NCI-H1417 (cell line): Measurements from ENCODE around the gene DEUP1.
"Not testable (repeated sequence)": the region's sequence is repeated elsewhere in the genome, so short reads cannot be mapped to it uniquely, and the experiment has no call there.

ENCODE experiments used
- DNase-seq, 3 experiments: peaks; one replicate each; lab custom pipeline; 2025; lab: John Stamatoyannopoulos, UW

Gene DEUP1, protein sequence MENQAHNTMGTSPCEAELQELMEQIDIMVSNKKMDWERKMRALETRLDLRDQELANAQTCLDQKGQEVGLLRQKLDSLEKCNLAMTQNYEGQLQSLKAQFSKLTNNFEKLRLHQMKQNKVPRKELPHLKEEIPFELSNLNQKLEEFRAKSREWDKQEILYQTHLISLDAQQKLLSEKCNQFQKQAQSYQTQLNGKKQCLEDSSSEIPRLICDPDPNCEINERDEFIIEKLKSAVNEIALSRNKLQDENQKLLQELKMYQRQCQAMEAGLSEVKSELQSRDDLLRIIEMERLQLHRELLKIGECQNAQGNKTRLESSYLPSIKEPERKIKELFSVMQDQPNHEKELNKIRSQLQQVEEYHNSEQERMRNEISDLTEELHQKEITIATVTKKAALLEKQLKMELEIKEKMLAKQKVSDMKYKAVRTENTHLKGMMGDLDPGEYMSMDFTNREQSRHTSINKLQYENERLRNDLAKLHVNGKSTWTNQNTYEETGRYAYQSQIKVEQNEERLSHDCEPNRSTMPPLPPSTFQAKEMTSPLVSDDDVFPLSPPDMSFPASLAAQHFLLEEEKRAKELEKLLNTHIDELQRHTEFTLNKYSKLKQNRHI

DNA sequence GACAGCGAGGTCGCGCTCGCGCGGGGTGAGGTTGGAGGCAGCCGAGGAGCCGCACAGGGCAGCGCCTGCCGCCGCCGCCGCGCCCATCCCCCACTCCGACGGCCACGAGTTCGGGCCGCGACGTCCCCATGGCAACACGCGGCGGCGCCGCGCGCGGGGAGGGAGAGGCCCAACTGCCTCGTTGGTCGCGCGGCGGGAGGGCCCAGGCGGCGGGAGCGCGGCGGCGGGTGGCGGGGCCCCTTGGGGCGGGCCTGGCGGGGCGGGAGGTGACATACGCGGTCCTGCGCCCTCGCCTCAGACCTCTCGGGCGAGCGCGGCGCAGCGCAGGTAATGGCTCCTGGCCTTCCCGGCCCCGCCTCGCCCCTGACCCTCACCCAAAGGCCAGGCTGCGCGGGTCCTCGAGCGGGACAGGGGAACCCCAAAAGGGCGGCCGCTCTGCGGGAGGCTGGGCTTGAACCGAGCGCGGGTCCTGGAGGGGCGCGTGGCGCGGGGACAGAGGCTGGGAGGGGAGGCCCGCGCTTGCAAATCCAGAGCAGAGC, at the start of gene DEUP1:
TSS of gene DEUP1 (plus strand) at position 297 of the 539 bp plus-strand sequence. CDS start 1,518 bp downstream, outside the sequence.
- DNase-seq, result peak; percentile 59 to 92 (median 92)

DNA sequence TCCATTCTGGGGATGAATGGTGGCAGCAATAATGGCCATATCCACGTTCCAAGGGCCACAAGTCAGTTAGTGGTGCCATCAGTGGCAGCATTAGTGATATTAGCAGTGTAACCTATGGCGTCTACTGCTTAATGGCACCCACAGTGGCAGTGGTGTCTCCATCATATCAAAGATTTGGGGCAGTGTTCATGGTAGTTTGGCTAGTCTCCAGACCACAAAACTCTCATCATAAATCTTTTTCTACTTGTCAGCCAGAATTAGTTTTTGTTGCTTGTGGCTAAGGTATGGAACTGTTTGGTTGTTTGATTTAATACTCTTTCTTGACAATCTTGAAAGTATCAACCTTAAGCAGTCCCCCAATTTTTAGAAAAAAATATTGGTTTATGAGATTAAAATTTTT, 45.1 kb upstream of the DEUP1 start:
- peak in 1 of 3 experiments; percentile 28 for DNase-seq

DNA sequence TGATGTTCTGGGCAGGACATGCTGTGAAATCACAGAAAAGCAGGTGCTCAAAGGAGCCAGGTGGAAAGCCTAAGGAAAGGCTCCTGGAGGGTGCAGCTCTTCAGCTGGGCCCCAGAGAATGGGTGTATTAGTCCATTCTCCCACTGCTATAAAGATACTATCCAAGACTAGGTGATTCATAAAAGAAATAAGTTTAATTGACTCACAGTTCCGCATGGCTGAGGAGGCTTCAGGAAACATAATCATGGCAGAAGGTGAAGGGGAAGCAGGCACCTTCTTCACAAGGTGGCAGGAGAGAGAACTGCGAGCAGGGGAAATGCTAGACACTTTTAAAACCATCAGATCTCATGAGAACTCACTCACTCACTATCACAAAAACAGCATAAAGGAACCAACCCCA, 43.1 kb upstream of the DEUP1 start:
- peak in 1 of 3 experiments; percentile 62 for DNase-seq

DNA sequence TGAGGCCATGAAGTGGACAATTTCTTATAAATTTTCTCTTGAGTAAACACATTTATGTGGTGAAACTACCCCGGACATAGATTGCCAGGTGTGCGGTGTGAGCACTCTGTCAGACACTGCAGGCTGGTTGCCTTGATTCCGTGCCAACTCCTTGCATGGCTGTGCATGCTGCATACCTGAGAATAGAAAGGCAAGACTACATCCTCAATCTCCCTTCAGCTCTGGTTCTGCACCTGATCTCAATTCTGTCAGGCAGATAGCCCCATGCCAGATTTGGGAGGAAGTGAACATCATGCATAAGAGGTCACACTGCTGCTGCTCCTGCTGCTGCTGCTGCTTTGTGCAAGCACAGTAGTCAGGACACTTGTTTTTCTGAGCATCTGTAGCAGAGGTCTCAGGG, 42.5 kb upstream of the DEUP1 start:
- DNase-seq, result peak; percentile 47 to 93 (median 81)

DNA sequence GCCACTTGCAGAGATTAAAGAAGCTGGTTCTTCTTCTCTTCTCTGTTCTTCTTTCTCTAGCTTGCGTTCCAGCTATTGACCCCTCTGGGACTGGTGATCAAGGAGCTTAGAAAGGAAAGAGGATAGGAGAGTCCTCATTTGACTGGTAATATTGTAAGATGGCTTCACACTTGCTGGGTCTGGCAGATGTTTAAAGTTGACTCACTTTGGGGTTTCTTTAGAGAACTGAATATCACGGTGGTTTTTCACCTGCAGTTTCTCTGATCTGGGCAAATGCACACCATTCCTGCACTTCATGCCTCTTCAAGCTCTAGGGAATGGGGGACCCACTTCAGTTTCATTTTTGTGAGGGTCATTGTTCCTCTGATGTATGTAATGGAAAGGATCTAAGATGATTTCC, 41.8 kb upstream of the DEUP1 start:
- DNase-seq, result no peak

DNA sequence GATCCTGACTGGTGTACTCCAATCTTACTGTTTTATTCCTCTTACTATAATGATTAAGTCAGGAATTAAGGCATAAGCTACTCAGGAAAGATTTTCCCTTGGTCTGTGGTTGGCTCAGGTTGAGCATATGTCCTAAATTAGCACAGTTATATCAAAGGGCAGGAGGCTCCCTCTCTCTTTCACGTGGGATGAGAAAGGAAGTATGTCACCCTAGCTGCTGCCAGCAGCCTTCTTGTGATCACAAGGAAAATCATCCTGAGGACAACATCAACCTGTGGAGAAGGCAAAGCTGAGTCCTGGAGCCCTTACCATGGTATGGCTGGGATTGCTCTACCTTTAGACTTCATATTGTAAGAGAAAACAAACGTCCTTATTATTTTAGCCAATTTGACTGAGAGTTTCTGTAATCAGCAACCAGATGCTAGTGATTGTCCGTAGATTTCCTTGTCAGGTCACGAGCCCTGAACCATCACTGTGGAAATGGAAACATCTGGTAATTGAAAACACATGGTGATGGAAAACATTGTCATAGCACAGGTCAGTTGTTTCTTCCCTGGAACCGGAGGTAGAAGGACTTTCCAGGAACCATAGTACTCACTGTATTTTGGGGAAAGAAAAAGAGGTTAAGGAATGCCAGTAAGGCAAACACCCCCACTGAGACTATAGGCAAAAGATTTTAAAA, 40.6 kb upstream of the DEUP1 start:
- no peak for DNase-seq

DNA sequence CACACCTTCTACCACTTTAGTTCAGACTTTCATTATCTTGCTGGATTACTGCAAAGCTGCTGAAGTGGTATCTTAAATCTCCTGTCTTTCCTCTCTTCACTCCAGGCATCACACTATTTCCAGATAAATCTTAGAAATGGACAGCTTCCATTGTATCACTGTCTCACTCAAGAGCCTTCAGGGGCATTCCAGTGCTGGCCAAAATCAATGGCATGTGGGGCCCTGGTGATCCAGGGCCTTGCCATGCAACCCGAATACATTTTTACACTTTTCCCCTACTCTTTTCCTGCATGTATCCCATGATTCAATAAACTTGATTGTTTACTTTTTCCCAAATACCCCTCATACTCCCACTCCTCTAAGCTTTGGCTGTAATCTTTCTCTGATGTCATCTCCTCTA, 39.4 kb upstream of the DEUP1 start:
- no peak for DNase-seq

DNA sequence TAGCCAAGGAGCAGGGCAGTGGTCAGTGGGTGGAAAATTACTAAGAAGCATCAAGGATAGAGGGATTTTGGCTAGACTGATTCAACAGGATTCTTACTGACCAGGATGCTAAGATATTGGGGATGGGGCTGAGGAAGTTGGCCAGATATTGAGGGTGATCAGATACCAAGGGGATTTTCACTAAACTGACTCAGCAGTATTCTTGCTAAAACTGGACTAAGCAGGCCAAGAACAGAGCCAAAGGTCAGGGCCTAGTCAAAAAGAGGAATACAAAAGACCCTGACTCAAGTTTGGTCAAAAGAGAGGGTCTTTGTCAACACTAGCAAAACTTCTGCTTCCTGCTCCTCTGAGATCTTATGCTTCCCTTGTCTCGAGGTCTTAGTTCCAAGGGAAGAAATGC, 38.6 kb upstream of the DEUP1 start:
- DNase-seq, result no peak

DNA sequence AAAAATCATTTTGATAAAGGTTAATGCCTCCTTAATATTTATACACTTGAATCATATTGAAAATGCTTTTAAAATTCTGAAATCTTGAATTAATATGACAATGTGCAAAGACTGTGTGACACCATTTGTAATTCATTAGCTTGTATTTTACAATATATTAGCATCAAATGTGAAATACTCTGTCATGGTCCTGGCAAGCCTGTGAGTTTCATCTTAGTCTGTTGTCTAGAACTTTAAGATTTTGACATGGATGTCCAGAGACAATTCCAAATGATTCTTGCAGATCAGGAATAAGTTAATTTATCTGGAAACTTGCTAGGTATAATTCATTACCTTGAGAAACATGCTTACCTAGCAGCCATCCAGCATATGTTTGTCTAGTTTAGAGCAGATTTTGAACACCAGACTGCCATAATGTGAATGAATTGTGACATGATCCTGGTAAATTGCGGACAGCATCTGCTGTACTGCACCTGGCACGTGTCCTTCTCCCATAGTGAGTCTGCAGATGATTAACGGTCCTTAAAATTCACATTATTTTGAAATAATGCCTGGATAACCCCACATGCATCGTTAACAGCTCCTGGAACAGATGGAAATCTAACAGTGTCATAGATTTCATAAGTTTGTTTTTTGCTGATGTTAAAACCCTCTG, 34.5 kb upstream of the DEUP1 start:
- peak in 1 of 3 experiments; percentile 46 for DNase-seq

DNA sequence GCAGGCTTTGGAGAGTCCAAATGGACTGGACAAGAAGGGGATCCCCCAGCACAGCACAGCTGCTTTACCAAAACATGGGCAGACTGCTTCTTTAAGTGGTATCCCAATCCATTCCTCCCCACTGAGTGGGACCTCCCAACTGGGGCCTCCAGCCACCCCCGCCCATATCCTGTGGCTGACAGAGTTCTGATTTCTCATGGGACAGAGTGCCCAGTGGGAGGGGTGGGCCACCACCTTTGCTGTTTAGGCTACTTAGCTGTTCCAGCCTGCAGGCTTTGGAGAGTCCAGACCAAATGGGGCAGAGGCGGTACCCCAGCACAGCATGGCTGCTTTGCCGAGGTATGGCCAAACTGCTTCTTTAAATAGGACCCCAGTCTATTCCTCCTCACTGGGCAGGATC, 26.9 kb upstream of the DEUP1 start:
- no peak for DNase-seq

DNA sequence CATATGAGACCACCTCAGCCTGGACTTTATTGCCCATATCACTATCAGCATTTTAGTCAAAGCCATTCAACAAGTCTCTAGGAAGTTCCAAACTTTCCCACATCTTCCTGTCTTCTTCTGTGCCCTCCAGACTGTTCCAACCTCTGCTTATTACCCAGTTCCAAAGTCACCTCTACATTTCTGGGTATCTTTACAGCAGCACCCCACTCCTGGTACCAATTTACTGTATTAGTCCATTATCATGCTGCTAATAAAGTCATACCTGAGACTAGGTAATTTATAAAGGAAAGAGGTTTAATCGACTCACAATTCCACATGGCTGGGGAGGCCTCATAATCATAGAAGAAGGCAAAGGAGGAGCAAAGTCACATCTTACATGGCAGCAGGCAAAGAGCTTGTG, 16.1 kb upstream of the DEUP1 start:
- not testable (repeated sequence) for DNase-seq

DNA sequence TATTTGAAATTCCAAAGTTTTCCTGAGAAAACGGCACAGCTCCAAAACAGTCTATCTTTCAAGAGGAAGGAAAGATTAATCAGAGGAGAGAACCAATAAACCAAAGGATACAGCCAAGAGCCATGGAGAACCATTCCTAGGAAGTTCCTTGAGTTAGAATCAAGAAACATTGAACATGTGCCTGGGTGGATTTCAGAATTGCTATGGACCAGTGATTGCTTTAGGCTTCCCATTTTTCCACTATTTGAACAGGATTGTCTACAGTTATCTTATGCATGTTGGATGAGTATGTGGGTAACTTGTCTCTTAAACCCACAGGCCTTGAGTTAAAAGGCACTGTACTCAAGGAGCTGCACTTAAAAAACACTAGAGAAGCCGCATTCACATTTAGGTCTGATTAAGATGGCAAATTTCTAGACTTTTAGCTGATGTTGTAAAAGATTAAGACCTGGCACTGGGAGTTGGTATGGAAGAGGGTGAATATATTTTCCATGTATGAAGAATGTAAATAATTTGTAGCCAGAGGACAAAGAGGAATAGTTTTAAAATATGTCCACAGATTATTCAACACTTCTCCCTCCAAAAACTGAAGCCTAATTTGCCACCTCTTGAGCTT, 11.2 kb upstream of the DEUP1 start:
- DNase-seq, result no peak

DNA sequence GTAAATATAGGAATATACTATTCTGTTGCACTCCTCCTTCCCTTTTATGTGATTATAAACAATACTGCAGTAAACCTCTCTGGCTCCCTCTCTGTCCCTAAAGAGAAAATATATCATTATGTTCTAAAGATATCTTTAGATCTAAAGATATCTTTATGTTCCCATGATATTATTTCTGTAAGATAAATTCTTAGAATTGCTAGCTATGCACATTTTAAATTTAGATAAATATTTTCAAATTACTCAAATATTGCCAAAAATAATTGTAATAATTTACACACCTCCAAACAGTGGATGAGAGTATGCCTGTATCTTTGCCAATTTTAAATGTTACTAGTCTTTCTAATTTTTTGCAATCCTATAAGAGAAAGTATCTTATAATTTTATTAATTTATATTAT, 10.3 kb upstream of the DEUP1 start:
- DNase-seq, result no peak

DNA sequence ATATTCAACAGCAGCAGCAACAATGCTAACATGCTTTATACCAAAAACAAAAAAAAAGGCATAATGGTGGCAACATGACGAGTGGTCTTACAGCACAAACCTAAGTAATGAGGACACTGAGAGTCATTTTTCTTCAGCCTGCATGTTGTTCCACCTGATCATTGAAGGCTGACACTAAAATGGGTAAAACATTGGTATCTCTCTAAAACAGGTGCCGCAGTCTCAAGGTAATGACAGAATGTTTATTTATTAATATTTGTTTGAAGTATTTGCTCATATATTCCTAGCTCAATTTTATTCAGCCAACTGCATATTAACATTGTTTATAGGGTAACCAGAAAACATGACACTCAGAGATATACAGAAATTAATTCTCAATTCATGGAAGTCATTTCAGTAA, 8.3 kb upstream of the DEUP1 start:
- DNase-seq, result no peak

DNA sequence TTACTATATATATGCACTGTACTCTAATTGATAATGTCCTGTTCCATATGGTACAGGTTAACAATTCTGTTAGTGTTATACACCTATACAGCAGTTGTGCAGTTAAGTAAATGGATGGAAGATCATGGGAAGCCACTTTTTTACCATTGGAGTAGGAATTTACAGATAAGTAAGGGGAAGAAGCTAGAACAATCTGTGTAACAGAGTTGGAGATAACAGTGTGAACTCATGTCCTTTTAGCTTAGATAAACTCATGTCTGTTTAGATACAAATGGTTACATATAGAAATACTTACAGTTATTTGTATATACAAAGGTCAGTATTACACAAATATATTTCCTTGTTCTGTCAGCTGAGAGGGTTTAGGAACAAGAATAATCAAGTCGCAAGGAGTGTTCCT, 6.8 kb upstream of the DEUP1 start:
- no peak for DNase-seq

DNA sequence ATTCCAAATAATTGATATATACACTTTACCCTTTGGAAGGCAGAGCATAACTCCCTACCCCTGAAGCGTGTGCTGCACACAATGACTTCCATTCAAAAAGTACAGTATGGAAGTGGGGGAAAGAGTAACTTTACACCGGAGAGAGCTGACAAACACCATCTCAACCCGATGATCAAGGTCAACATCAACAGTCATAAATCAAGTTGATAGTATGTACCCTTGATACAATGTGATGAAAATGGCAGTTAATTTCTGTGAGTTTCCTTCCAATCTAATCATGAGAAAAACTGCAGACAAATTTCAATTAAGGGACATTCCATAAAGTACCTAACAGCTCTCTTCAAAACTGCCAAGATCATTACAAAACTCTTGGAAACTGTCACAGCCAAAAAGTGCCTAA, 6.0 kb upstream of the DEUP1 start:
- peak in 1 of 3 experiments; percentile 35 for DNase-seq

DNA sequence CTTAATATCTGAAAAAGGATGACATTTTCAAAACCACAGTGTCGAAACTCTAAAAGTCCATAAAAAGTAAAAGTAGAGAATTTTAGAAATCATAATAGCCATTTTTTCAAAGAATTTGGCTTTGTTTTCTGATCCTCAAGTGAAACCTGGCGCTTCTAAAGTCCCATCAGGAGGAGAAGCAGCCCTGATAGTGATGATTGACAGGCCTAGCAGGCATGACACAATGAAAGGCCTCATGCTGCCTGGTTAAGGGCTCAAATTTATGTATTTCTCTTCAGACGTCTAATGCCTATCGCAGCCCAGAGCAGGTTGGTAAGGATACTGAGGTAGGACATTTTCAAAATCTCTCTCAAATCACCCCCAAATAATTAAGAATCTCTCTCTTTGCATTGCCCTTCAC, 3.9 kb upstream of the DEUP1 start:
- no peak for DNase-seq

DNA sequence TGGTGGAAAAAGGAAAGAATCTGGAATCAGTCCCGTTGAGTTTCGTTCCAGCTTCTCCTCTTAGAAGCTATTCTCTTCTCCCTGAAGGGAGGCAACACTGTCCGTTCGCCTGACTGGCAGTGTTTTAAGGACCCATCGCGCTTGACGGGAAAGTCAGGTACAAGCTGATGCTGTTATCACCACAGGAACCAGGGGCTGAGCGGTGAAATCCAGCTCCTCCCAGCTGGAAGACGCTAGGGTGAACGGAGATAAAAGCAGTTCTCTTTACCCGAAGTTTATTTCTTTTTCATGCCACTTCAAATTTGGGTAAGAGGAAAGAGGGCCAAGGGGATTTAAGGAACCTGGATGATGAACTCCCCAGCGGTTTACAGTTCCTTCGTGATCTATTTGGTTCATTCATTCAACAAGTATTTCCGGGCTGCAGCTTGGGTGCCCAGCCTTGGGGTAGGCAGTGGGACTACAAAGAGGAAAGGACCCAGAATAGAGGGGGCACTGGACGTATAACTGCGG, 551 bp upstream of the DEUP1 start:
- peak; percentile 34 to 92 (median 88) for DNase-seq

DNA sequence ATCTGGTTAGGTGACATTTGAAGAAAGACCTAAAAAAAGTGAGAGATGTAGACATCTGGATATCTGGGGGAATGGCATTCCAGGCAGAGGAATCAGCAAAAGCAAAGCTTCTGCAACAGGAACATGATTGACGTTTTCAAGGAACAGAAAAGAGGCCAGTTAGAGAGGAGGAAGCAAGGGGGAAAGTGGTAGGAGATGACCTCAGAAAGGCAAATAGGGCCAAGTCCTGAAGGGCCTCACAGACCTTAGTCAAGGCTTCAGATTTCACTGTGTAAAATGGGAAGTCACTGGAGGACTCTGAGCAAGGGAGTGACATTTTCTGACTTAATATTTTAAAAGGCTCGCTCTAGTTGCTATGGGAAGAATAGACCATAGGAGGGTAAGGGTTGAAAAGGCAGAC, 9.7 kb downstream of the DEUP1 start:
- DNase-seq, result no peak

DNA sequence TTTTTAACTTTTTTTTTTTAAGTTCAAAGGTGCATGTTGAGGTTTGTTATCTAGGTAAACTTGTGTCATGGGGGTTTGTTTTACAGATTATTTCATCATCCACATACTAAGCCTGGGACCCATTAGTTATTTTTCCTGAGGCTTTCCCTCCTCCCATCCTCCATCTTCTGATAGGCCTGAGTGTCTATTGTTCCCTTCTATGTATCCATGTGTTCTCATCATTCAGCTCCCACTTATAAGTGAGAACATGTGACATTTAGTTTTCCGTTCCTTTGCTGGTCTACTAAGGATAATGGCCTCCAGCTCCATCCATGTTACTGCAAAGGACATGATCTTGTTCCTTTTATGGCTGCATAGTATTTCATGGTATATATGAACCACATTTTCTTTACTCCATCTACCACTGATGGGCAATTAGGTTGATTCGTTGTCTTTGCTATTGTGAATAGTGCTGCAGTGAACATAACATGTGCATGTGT, 14.4 kb downstream of the DEUP1 start:
- DNase-seq, result no peak

DNA sequence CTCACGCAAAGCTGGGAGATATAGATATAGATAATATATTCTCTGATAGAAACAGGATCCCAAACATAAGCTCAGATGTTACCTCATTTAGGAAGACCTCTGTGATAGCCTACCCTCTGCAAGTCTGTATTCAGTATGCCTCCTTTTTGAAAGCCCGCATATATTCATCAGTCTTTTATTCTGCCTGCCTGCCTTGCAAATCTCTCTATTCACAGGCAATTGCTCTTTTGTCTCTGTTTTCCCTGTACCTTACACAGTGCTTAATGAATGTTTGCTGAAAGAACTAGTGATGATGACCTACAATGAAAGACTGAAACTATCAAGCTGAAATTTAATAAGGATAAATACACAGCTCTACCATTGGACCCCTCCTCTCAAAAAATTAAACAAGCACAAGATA, 18.4 kb downstream of the DEUP1 start:
- peak in 1 of 3 experiments; percentile 26 for DNase-seq
